GM19324 (cell line): Measurements from ENCODE around the gene DYNC1I1.

ENCODE experiments used
- ATAC-seq: cut with Tn5 transposase; IDR thresholded peaks from one replicate; pipeline ENCODE4 v1.9.1; 2021; ENCODE audit warnings: mild to moderate bottlenecking, moderate library complexity; ENCODE audit not compliant: unreplicated experiment, low FRiP score

DYNC1I1 gene

GRCh38 chr7:95772298-95772770, at the start of gene DYNC1I1:
DYNC1I1 (plus strand) TSS chr7:95772554; CDS start chr7:95804730, 32,176 bp downstream.
- peak; percentile 93 for ATAC-seq

DNA sequence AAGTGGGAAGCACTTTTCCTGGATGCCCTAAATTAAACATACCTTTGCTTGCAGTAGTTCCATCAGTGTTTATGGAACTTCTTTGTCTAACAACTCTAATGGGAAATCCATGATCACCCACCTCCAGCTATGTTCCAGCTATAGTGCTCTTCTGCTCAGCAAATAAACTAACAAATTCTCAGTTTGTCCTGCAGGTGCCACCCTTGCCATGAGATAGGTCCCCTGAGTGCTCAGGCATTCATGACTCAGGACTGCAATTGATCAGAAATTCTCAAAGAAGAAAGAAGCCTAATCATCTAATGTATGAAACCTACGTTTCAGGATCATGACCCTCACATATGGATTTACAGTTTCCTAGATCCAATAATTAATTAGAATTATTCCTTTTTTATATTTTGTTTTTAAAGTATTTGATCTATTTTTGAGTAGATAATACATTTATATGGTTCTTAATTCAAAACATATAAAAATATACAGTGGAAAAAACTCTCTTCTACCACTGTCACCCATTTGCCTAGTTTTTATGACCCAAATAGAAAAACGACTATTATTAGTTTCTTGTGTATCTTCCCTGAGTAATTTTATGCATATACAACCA, 48.7 kb upstream of the DYNC1I1 start:
- no peak for ATAC-seq

GRCh38 chr7:95725205-95725604, 47.1 kb upstream of the DYNC1I1 start:
- no peak for ATAC-seq

DNA sequence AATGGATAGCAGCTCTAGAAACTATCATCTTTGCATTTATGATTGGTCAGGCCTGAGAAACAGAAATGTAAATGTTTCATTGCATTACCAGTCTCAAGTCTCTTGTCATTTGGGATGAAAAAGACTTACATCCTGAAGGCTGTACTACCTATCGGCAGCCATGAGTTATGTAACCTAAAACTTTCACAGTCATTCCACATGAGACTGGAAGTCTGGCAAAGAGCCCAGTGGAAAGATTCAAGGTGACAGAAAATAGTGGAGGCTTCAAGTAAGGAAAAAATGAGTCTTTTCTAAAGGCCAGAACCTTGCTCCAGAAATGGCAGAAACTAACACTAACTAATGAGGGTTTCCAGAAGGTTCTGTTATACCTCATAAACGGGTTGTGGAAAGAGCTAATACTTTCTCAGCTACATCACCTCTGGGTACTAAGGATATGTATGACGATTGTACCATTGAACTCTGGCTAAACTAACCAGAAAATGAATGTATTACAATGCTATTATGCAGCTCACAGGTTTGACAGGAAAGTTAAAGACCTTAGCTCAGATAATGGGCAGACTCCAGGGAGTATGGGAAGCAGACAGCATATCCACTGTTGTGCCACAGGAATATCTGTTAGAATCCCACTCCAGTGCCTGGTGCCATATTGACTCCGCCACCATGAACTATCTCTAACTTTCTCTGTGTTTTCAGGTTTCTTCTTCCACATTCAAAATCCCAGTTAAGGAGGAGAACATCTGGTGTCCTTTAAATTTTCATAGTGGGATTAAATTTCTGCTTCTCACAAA, 41.7 kb upstream of the DYNC1I1 start:
- no peak for ATAC-seq

DNA sequence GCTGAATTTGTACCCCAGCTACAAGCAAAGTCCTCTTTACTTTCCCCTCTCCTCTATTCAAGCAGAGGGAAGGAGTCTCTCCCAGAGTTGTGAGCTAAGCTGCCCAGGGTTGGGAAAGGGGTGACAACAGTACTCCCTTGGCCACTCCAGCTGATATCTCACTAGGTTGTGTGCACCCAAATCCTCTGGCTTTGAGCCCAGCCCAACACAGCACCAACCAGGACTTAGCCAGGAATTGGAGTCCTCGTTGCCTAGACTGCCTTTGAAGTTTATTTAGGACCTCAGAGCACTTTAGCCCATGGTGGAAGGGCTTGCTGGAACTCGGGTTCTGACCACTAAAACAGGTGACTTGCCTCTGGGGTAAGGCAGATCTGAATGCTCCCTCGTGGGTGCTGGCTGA, 35.7 kb upstream of the DYNC1I1 start:
- ATAC-seq, result no peak

DNA sequence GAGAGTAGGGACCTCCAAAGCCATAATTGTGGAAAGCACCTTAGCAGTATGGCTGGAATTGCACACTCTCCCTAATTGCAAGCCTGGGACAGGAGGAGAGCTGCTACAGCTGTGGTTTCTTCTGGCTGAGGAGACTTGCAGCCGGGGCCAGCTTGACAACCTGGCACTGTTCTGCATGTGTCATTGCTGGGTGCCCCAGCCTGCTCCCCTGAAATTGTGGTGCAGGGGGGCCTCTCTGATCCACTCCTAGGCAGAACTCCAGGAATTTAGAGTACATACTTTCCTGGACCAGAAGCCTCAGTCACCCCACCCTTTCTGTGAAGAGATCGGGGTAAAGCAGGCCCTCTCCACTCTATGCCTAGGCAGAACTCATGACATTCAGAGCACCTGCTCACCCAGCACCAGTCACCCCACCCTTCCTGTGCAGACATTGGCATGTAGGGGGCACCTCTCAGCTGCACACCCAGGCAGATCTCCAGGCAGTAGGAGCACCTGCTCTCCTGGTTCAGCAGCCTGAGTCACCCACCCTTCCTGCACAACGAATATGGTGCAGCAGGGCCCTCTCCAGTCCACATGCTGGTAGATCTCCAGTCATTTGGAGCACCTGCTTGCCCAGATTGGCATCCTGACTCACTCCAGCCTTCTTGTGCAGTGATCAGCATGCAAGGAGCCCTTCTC, 34.4 kb upstream of the DYNC1I1 start:
- no peak for ATAC-seq

DNA sequence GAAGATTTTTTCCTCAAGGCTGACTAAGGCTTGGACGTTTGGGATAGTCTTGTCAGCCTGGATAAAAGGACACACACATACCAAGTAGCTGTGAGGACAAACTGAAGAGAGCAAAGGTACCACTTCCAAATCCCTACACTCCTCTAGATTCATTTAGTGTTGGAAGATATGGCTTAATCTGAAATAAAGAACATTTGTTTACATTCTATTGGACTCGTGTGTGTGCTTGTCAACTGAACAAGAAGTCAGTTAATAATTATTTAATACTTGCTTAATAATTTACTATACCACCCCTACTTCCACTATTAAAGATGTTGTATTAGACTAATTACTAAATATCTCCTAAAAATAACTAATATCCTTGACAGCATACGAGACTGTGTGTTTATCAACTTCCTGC, 23.3 kb upstream of the DYNC1I1 start:
- no peak for ATAC-seq

- ATAC-seq, result no peak
Measured at GRCh38 chr7:95749515-95749914, 22.8 kb upstream of the DYNC1I1 start.

GRCh38 chr7:95753440-95753839, 18.9 kb upstream of the DYNC1I1 start:
- ATAC-seq, result no peak

- no peak for ATAC-seq
Measured at GRCh38 chr7:95755277-95755934, 16.9 kb upstream of the DYNC1I1 start.

DNA sequence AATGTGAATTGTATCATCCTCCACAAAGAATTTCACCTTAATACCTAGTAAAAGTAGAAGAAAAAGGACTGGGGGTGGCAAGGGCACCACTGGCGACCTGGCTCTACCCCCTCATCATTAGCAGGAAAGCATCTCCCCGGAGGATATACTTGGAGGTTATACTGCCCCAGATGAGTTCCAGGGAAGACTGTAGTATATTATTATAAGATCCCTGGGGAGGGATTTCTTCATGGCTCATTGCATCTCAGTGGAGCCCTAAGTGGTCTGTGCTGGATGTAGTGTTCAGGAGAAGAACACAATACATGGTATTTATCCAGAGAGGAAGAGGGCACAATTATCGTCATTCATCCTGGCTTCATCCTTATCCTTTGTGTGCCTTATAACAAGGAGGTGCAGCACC, 14.2 kb upstream of the DYNC1I1 start:
- no peak for ATAC-seq

DNA sequence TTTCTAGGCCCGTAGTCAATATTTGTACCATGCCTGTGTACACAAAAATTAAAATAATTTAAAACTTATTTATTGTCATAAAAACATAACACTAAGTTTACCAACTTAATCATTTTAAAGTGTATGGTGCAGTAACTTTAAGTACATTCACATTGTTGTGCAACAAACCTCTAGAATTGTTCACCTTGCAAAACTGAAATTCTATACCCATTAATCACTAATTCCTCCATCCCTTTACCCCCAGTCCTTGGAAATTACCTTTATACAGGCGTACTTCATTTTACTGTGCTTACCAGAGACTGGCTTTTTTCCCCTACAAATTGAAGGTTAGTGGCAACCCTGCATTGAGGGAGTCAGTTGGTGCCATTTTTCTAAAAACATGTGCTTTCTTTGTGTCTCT, 6.3 kb upstream of the DYNC1I1 start:
- no peak for ATAC-seq

DNA sequence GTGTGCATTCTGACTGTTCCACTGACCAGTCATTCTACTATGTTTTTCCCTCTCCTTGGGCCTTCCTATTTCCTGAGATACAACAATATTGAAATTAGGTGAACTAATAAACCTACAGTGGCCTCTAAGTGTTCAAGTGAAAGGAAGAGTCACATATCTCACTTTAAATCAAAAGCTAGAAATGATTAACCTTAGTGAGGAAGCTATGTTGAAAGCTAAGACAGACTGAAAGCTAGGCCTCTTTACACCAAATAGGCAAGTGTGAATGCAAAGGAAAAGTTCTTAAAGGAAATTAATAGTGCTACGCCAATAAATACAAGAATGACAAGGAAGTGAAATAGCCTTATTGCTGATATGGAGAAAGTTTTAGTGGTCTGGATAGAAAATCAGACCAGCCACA, 5.7 kb upstream of the DYNC1I1 start:
- ATAC-seq, result no peak

- no peak for ATAC-seq
Measured at GRCh38 chr7:95772771-95773581, 622 bp downstream of the DYNC1I1 start.

- no peak for ATAC-seq
Measured at GRCh38 chr7:95776561-95777185, 4.3 kb downstream of the DYNC1I1 start.

GRCh38 chr7:95777269-95777668, 4.9 kb downstream of the DYNC1I1 start:
- no peak for ATAC-seq

DNA sequence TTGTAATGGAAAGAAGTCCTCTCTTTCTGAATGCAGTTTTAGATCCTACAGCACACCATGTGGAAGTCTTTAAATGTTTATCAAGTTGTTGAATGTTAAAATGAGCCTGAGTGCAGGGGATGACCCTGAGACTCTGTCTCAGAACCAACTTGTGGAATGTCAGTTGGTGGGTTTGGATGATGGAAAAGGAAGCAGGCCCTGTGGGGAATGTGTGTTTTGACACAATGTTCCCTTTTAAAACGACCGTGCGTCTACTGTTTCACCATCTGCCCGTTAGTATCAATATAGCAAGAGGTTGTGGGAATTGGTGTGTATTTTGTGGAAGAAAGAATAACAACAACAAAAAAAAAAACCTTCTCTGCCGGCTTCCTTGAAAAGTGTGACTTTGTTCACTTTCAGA, 8.3 kb downstream of the DYNC1I1 start:
- ATAC-seq, result no peak

DNA sequence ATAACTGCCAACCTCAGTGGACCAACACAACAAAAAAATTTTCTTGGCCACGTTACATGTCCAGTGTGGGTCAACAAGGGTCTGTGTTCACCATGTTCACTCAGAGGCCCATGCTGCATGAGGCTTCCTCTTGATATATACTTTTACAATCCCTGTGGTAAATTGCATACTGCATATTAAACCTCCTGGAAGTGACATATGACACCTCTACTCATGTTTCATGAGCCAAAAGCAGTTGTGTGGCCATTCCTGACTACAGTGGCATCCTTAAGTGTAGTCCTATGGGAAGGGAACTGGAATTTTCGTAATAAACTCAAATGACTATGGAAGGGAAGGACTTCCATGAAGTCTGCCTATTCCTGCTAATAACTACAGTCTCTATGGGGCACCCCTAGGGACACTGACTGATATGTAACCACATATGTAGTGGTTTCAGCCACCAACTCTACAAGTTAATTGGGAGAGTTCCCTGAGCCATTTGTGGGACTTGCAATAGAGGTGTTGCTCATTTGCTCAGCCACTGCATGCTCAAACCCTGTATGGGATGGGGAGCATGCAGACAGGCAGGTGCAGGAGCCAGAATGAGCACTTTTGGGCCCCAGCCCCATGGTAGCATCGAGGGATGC, 9.7 kb downstream of the DYNC1I1 start:
- ATAC-seq, result no peak

GRCh38 chr7:95784796-95785195, 12.4 kb downstream of the DYNC1I1 start:
- no peak for ATAC-seq
